ENCODE measurements around the gene EPPIN. TPM values are rescaled to one million over a fixed set of nuclear protein-coding genes. Genes with fewer than 3 reads are reported as not detected.
A peak's percentile ranks its signal among the peaks of the same experiment; 100 is the strongest.

EPPIN gene
- total RNA-seq, 2 donors from 2014 or later = 0.68 TPM; not detected in 1

- DNase-seq (no peak), ATAC-seq (peak in 1 of 2 donors; percentile 63)
- intact Hi-C loops (cut with DNase I) = loop anchor here in 1 of 2 donors (5.0 kb wide), 1 partner anchor 226 kb away; no protein-coding TSS in a partner anchor
These were observed 1.3 kb downstream of the EPPIN start for GRCh38 chr20:45545754-45546453.

GRCh38 chr20:45545351-45545750 lies 1.9 kb downstream of the EPPIN start:
- ATAC-seq (no peak), DNase-seq (no peak)
- intact Hi-C loops (cut with DNase I) = loop anchor here in 1 of 2 donors (5.0 kb wide), 1 partner anchor 227 kb away; no protein-coding TSS in a partner anchor

GRCh38 chr20:45539382-45539781 lies 7.8 kb downstream of the EPPIN start, which contains the start of gene WFDC6:
Gene WFDC6 (minus strand): TSS chr20:45539482. CDS start chr20:45539407, 75 bp downstream.
- DNase-seq = no peak
- intact Hi-C loops (cut with DNase I) = no loop called here
- ATAC-seq = no peak

- ATAC-seq = no peak
- DNase-seq = no peak
- intact Hi-C loops (cut with DNase I) = no loop called here
These were observed 8.9 kb downstream of the EPPIN start for GRCh38 chr20:45538209-45538799.

GRCh38 chr20:45527294-45527693 lies 19.9 kb downstream of the EPPIN start:
- DNase-seq (no peak), ATAC-seq (no peak)
- intact Hi-C loops (cut with DNase I) = no loop called here

GRCh38 chr20:45523821-45524220 lies 23.4 kb downstream of the EPPIN start:
- intact Hi-C loops (cut with DNase I) = no loop called here
- DNase-seq (no peak), ATAC-seq (no peak)

- intact Hi-C loops (cut with DNase I) = no loop called here
- DNase-seq (no peak), ATAC-seq (peak in 1 of 2 donors; percentile 86)
These were observed 28.9 kb downstream of the EPPIN start for GRCh38 chr20:45518282-45518681.

GRCh38 chr20:45515147-45515913 lies 31.9 kb downstream of the EPPIN start, which contains the start of gene SPINT3:
Gene SPINT3 (minus strand): TSS chr20:45515622. CDS start chr20:45515608, 14 bp downstream.
- DNase-seq (no peak), ATAC-seq (no peak)
- intact Hi-C loops (cut with DNase I) = no loop called here

GRCh38 chr20:45510242-45510862 lies 36.8 kb downstream of the EPPIN start:
- intact Hi-C loops (cut with DNase I) = no loop called here
- ATAC-seq = peak in 1 of 2 donors; percentile 42
- no peak for DNase-seq

GRCh38 chr20:45509091-45509490 lies 38.1 kb downstream of the EPPIN start:
- intact Hi-C loops (cut with DNase I) = no loop called here

GRCh38 chr20:45508068-45508886 lies 38.9 kb downstream of the EPPIN start:
- intact Hi-C loops (cut with DNase I) = no loop called here
- ATAC-seq = no peak
- no peak for DNase-seq

More at GRCh38 chr20:45509091-45509490, 38.1 kb downstream of the EPPIN start:
- ATAC-seq (no peak), DNase-seq (no peak)

GRCh38 chr20:45507011-45507820 lies 40.0 kb downstream of the EPPIN start:
- intact Hi-C loops (cut with DNase I) = no loop called here
- no peak for ATAC-seq

GRCh38 chr20:45506398-45506797 lies 40.8 kb downstream of the EPPIN start:
- intact Hi-C loops (cut with DNase I) = no loop called here
- no peak for ATAC-seq
- no peak for DNase-seq

More at GRCh38 chr20:45507011-45507820, 40.0 kb downstream of the EPPIN start:
- no peak for DNase-seq

GRCh38 chr20:45503403-45503802 lies 43.8 kb downstream of the EPPIN start:
- DNase-seq (no peak), ATAC-seq (no peak)
- intact Hi-C loops (cut with DNase I) = no loop called here

GRCh38 chr20:45502561-45502960 lies 44.6 kb downstream of the EPPIN start:
- ATAC-seq = no peak
- intact Hi-C loops (cut with DNase I) = no loop called here
- no peak for DNase-seq

- DNase-seq (no peak), ATAC-seq (no peak)
- intact Hi-C loops (cut with DNase I) = no loop called here
These were observed 45.6 kb downstream of the EPPIN start for GRCh38 chr20:45501600-45501999.

GRCh38 chr20:45500022-45500421 lies 47.2 kb downstream of the EPPIN start:
- intact Hi-C loops (cut with DNase I) = no loop called here

More at GRCh38 chr20:45500022-45500421, 47.2 kb downstream of the EPPIN start:
- DNase-seq (no peak), ATAC-seq (no peak)
